IMR-90 (cell line): ENCODE data around the gene OSGIN1. TPM values are rescaled to one million over a fixed set of nuclear protein-coding genes. Genes with fewer than 3 reads are reported as not detected.

Experiments
- ATAC-seq: fragments of 200-7000 bp; cut with Tn5 transposase; 2 replicates; pipeline ENCODE4 v1.9.1; 2020; ENCODE audit warnings: low read depth, mild to moderate bottlenecking, moderate library complexity
- BruUV-seq: library from RNA; stranded (reverse); fragments of 400-500 nt; replicated peaks from 2 replicates; lab custom pipeline; 2021; lab: Mats Ljungman, UMichigan
- CTCF ChIA-PET: fragments of 300-600 bp; formaldehyde crosslinking; extraction: SDS; loops from one replicate; lab custom pipeline; 2021; ENCODE audit warnings: antibody characterized with exemption; lab: Yijun Ruan, JAX
- POLR2A ChIA-PET: fragments of 300-600 bp; sonication (Branson Sonifier 250); formaldehyde crosslinking; loops from one replicate; lab custom pipeline; 2022; ENCODE audit warnings: antibody characterized with exemption; ENCODE audit not compliant: unreplicated experiment; lab: Charles Lee
- DNase-seq: peaks from one replicate; pipeline ENCODE4 v3.0.0; 2013
- H2AFZ ChIP-seq: replicated peaks from 2 replicates; pipeline ENCODE3; 2013; ENCODE audit warnings: low read length, mild to moderate bottlenecking; ENCODE audit not compliant: poor library complexity
- H2AK5ac ChIP-seq: 2 replicates; pipeline ENCODE4 v1.6.1; 2013; ENCODE audit warnings: low read depth, low read length, inconsistent platforms
- H2AK9ac ChIP-seq: replicated peaks from 2 replicates; pipeline ENCODE3; 2013; ENCODE audit warnings: mild to moderate bottlenecking, low read depth, low read length, moderate library complexity; ENCODE audit not compliant: poor library complexity
- H2BK120ac ChIP-seq: 2 replicates; pipeline ENCODE4 v1.6.1; 2013; ENCODE audit warnings: low read depth, low read length, inconsistent platforms
- H2BK15ac ChIP-seq: 3 replicates; pipeline ENCODE4 v1.6.1; 2013; ENCODE audit warnings: low read depth, low read length, inconsistent platforms
- H2BK20ac ChIP-seq: 2 replicates; pipeline ENCODE4 v1.6.1; 2013; ENCODE audit warnings: low read depth, mild to moderate bottlenecking, inconsistent platforms, low read length, moderate library complexity
- H2BK5ac ChIP-seq: 2 replicates; pipeline ENCODE4 v1.6.1; 2013; ENCODE audit warnings: mild to moderate bottlenecking, low read depth, low read length, inconsistent platforms; ENCODE audit not compliant: poor library complexity, severe bottlenecking
- H3K14ac ChIP-seq: replicated peaks from 2 replicates; pipeline ENCODE4 v1.6.1; 2013; ENCODE audit warnings: low read depth, low read length, inconsistent platforms
- H3K18ac ChIP-seq: 2 replicates; pipeline ENCODE4 v1.6.1; 2013; ENCODE audit warnings: low read depth, low read length, control low read depth
- H3K23ac ChIP-seq: 2 replicates; pipeline ENCODE4 v1.6.1; 2013; ENCODE audit warnings: low read depth, low read length, inconsistent platforms
- H3K27ac ChIP-seq: 2 replicates; pipeline ENCODE4 v1.5.1; 2013; ENCODE audit warnings: mild to moderate bottlenecking, control low read depth, low read length; ENCODE audit not compliant: insufficient read depth
- H3K27me3 ChIP-seq: 2 replicates; pipeline ENCODE4 v1.6.1; 2013; ENCODE audit warnings: low read length; ENCODE audit not compliant: control insufficient read depth, insufficient read depth
- H3K36me3 ChIP-seq: 2 replicates; pipeline ENCODE4 v1.6.1; 2013; ENCODE audit warnings: low read length, mixed read lengths; ENCODE audit not compliant: control insufficient read depth, insufficient read depth
- H3K4ac ChIP-seq: 2 replicates; pipeline ENCODE4 v1.6.1; 2013; ENCODE audit warnings: low read depth, low read length, inconsistent platforms
- H3K4me1 ChIP-seq: 2 replicates; pipeline ENCODE4 v1.6.1; 2013; ENCODE audit warnings: low read length, mixed read lengths; ENCODE audit not compliant: control insufficient read depth, insufficient read depth
- H3K4me2 ChIP-seq: 2 replicates; pipeline ENCODE4 v1.6.1; 2013; ENCODE audit warnings: low read depth, mild to moderate bottlenecking, control low read depth, low read length, moderate library complexity
- H3K4me3 ChIP-seq: 2 replicates; pipeline ENCODE4 v1.5.1; 2013; ENCODE audit warnings: low read depth, mild to moderate bottlenecking, control low read depth, low read length, moderate library complexity; ENCODE audit not compliant: insufficient read depth
- H3K56ac ChIP-seq: 2 replicates; pipeline ENCODE4 v1.6.1; 2013; ENCODE audit warnings: low read length, inconsistent platforms; ENCODE audit not compliant: insufficient read depth; ENCODE audit errors: extremely low read depth
- H3K79me1 ChIP-seq, 2 experiments: 2 replicates each; pipeline ENCODE4 v1.6.1; 2013; ENCODE audit warnings: low read length in 2 of 2, inconsistent platforms in 1 of 2, low read depth in 1 of 2
- H3K9ac ChIP-seq: 2 replicates; pipeline ENCODE4 v1.6.1; 2013; ENCODE audit warnings: low read depth, low read length, control low read depth
- H3K9me1 ChIP-seq: 2 replicates; pipeline ENCODE4 v1.6.1; 2013; ENCODE audit warnings: low read length, inconsistent platforms; ENCODE audit not compliant: insufficient read depth
- H3K9me3 ChIP-seq: 2 replicates; pipeline ENCODE4 v1.6.1; 2013; ENCODE audit warnings: low read length; ENCODE audit not compliant: control insufficient read depth, insufficient read depth
- H4K20me1 ChIP-seq: 2 replicates; pipeline ENCODE4 v1.6.1; 2013; ENCODE audit warnings: low read length, inconsistent platforms; ENCODE audit not compliant: insufficient read depth
- H4K5ac ChIP-seq: 2 replicates; pipeline ENCODE4 v1.6.1; 2013; ENCODE audit warnings: mild to moderate bottlenecking, low read depth, low read length, control low read depth
- H4K8ac ChIP-seq, 2 experiments: 2 replicates each; pipeline ENCODE4 v1.6.1; 2013; ENCODE audit warnings: low read depth in 2 of 2, low read length in 2 of 2, control low read depth in 1 of 2, inconsistent platforms in 1 of 2
- H4K91ac ChIP-seq: 2 replicates; pipeline ENCODE4 v1.6.1; 2013; ENCODE audit warnings: low read depth, low read length, inconsistent platforms; ENCODE audit not compliant: insufficient read depth
- BHLHE40 ChIP-seq: fragments of 150-350 bp; IDR thresholded peaks from 2 replicates; pipeline ENCODE4 v1.6.1; 2016; ENCODE audit warnings: mild to moderate bottlenecking, low read depth, low read length
- CHD1 ChIP-seq: IDR thresholded peaks from 2 replicates; pipeline ENCODE4 v1.6.1; 2012; ENCODE audit warnings: low read depth, low read length, improper control_type of control experiment
- CTCF ChIP-seq: conservative IDR thresholded peaks from 2 replicates; pipeline ENCODE4 v1.5.1; 2012; ENCODE audit warnings: mild to moderate bottlenecking, low read depth, low read length, improper control_type of control experiment
- FOS ChIP-seq: fragments of 150-350 bp; IDR thresholded peaks from 2 replicates; pipeline ENCODE4 v1.6.1; 2016; ENCODE audit warnings: low read depth, low read length
- MAZ ChIP-seq: IDR thresholded peaks from 2 replicates; pipeline ENCODE4 v1.6.1; 2012; ENCODE audit warnings: low read depth, mild to moderate bottlenecking, low read length, improper control_type of control experiment, moderate library complexity, borderline replicate concordance
- MXI1 ChIP-seq: IDR thresholded peaks from 2 replicates; pipeline ENCODE4 v1.6.1; 2012; ENCODE audit warnings: low read depth, mild to moderate bottlenecking, low read length, moderate library complexity, borderline replicate concordance
- NFE2L2 ChIP-seq: fragments of 150-350 bp; IDR thresholded peaks from 2 replicates; pipeline ENCODE4 v1.6.1; 2016; ENCODE audit warnings: low read depth, mild to moderate bottlenecking, low read length
- POLR2A ChIP-seq: IDR thresholded peaks from 2 replicates; pipeline ENCODE4 v1.6.1; 2012; ENCODE audit warnings: mild to moderate bottlenecking, low read depth, low read length
- RCOR1 ChIP-seq: IDR thresholded peaks from 2 replicates; pipeline ENCODE4 v1.6.1; 2012; ENCODE audit warnings: mild to moderate bottlenecking, low read length, improper control_type of control experiment; ENCODE audit not compliant: insufficient replicate concordance
- SMC3 ChIP-seq: fragments of 150-350 bp; IDR thresholded peaks from 2 replicates; pipeline ENCODE4 v1.6.1; 2016; ENCODE audit warnings: low read depth, mild to moderate bottlenecking, antibody characterized with exemption, low read length, moderate library complexity
- USF2 ChIP-seq: fragments of 150-350 bp; IDR thresholded peaks from 2 replicates; pipeline ENCODE4 v1.6.1; 2017; ENCODE audit warnings: mild to moderate bottlenecking, antibody characterized with exemption, low read length, low read depth
- WGBS, 2 experiments: methylation state at CpG; one replicate each; pipeline versions ENCODE4 v1.1.5 to v1.1.7; 2013; ENCODE audit warnings: missing lambda C conversion rate in 2 of 2; ENCODE audit not compliant: insufficient read length in 1 of 2; ENCODE audit errors: extremely low coverage in 2 of 2; 5-methylcytosine and 5-hydroxymethylcytosine counted together
- dilution Hi-C: fragments of 300-500 bp; cut with HindIII; formaldehyde crosslinking; loops from one replicate; pipeline ENCODE4 v1.14.3; 2018; ENCODE audit warnings: low sequenced_read_pairs; ENCODE audit not compliant: unreplicated experiment
- in situ Hi-C: fragments of 300-500 bp; cut with MboI; formaldehyde crosslinking; loops from 3 replicates; pipeline ENCODE4 v1.14.3; 2019; ENCODE audit warnings: low sequenced_read_pairs, inconsistent platforms, mixed read lengths
- intact Hi-C: fragments of 100-400 bp; cut with micrococcal nuclease; formaldehyde crosslinking; loops from 2 replicates; pipeline ENCODE4 v1.10.0; 2022
- polyA plus RNA-seq, 3 experiments: library from polyadenylated mRNA; depleted of rRNA; stranded (reverse); fragments of >200 nt; gene quantifications; 2 replicates each; pipeline ENCODE4 v1.2.3, GENCODE V29; 2012; ENCODE audit warnings: low replicate concordance in 1 of 3
- total RNA-seq: library from RNA; depleted of rRNA; stranded (reverse); fragments of >200 nt; gene quantifications from 2 replicates; pipeline ENCODE4 v1.2.3, GENCODE V29; 2012

The OSGIN1 gene
- total and polyA plus RNA-seq, 2 of the 4 experiments (the other 2 are of a cell fraction), result 0.90 to 6.4 TPM

- ATAC-seq (no peak), DNase-seq (no peak)
- peaks cover 3% of the 10 kb centered on the region; the same call in 1 of the 2 replicates for H3K4me1 ChIP-seq
- no peak overlapping the region for H4K91ac ChIP-seq
- no peak overlapping the region for H3K14ac ChIP-seq
- H2BK20ac ChIP-seq, result no peak overlapping the region
- H4K5ac ChIP-seq, result no peak overlapping the region
- no peak overlapping the region for H3K56ac ChIP-seq
- no peak overlapping the region for H2BK5ac ChIP-seq
- no peak overlapping the region for H3K18ac ChIP-seq
- in situ Hi-C loops, result no loop called here
- WGBS, 2 experiments, result 96% methylated on average over 5 of the region's 14 CpGs; no CpG with 5 or more reads in 1 of the 2 experiments
- H3K4me3 ChIP-seq, result no peak overlapping the region
- no TSS peak for BruUV-seq
- CTCF ChIA-PET, result interaction anchor here (1.0 kb wide), 1 partner anchor 12 kb away, joined by 3 read pairs; no protein-coding TSS in a partner anchor
- H3K4me2 ChIP-seq, result no peak overlapping the region
- H3K9ac ChIP-seq, result no peak overlapping the region
- peak overlapping the region; percentile 19 for H2AK9ac ChIP-seq
- H3K27ac ChIP-seq, result no peak overlapping the region
- intact Hi-C loops, result no loop called here
- peaks cover 9% of the 10 kb centered on the region for H4K20me1 ChIP-seq
- peaks cover 3 to 11% of the 10 kb centered on the region in 2 experiments; a peak in 1 of 4 replicates for H3K79me1 ChIP-seq
- POLR2A ChIA-PET, result no interaction called here
- dilution Hi-C loops, result no loop called here
- peaks cover 60% of the 10 kb centered on the region for H3K36me3 ChIP-seq
- no peaks in the 10 kb centered on the region for H3K27me3 ChIP-seq
- no peak overlapping the region for H4K8ac ChIP-seq
- peaks cover 22% of the 10 kb centered on the region for H3K9me1 ChIP-seq
- H3K4ac ChIP-seq, result no peak overlapping the region
- no peak overlapping the region for H2BK120ac ChIP-seq
- no peak overlapping the region for H2BK15ac ChIP-seq
- H3K9me3 ChIP-seq, result no peaks in the 10 kb centered on the region
- TF ChIP-seq CTCF (no peak), MXI1 (no peak), FOS (no peak), NFE2L2 (no peak), BHLHE40 (no peak), MAZ (no peak), USF2 (no peak), SMC3 (no peak), POLR2A (no peak), RCOR1 (no peak), CHD1 (no peak)
- no peak overlapping the region for H2AFZ ChIP-seq
- no peak overlapping the region for H2AK5ac ChIP-seq
- H3K23ac ChIP-seq, result no peak overlapping the region
These were observed 37.5 kb upstream of the OSGIN1 start for GRCh38 chr16:83915491-83915890.
